Fibroblast of skin of left biceps (primary cell): ENCODE results near the gene DENND5A.
"Not testable (repeated sequence)": the region's sequence is repeated elsewhere in the genome, so short reads cannot be mapped to it uniquely, and the experiment has no call there.

ENCODE experiments used
- DNase-seq, 2 experiments: peaks; one replicate each; pipeline ENCODE4 v3.0.0-alpha.2; 2013; ENCODE audit warnings: low read depth in 2 of 2

The DENND5A gene

GRCh38 chr11:9138612-9139579 lies 126.3 kb downstream of the DENND5A start:
- DNase-seq, result peak; percentile 26 to 36

GRCh38 chr11:9138133-9138453 lies 127.1 kb downstream of the DENND5A start:
- no peak for DNase-seq

GRCh38 chr11:9137293-9138132 lies 127.6 kb downstream of the DENND5A start:
- no peak for DNase-seq

- no peak for DNase-seq
These were observed 128.4 kb downstream of the DENND5A start for GRCh38 chr11:9136741-9137140.

DNA sequence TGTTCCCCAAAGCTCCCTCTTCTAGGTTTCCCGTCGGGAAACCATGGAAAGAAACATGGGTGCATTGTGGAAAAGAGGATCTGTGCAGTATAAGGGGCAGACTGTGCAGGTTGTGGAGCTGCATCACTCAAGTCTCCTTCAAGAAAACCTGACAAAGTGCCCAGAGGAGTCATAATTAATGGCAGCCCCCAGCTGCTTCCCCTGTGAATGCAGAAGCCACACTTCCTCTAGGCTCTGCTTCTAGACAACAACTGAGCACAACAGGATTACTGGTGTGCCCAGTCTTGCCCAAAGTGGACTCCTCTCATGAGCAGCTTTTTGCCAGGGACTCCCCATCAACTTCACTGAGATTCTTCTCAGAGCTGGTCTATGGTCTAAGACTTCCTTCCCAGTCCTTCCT lies 131.2 kb downstream of the DENND5A start:
- no peak for DNase-seq

- no peak for DNase-seq
These were observed 132.8 kb downstream of the DENND5A start for GRCh38 chr11:9132203-9132878.

DNA sequence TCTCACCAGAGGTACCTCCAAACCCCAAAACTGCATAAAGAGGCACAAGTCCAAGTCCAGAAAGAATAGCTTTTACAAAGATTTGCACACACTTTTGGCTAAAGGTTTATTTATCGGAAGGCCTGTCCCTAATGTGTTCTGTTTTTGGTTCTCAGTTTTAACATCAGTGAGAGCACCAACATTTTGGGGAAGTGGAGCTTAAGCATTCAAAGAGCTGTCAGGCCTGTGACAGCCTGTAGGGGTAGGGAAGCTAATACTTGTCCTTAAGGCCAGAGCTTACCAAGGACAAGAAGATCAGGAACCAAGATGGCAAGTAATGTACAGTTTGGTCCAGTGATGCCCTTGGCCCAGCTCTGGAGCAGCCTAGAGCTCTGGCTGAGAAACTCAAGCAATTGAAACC lies 134.9 kb downstream of the DENND5A start:
- DNase-seq, result no peak

DNA sequence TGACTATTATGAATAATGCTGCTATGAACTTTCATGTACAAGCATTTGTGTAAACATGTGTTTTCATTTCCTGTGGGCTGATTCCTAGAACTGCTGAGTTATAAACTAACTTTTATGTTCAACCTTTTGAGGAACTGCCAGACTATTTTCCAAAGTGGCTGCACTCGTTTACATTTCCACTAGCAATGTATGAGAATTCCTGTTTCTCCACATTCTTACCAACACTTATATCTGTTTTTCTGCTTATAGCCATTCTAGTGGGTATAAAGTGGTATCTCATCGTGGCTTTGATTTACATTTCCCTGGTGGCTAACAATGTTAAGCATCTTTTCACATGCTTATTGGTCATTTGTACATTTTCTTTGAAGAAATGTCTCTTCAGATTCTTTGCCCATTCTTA lies 138.5 kb downstream of the DENND5A start:
- DNase-seq, result no peak

GRCh38 chr11:9125185-9125886 lies 139.8 kb downstream of the DENND5A start:
- no peak for DNase-seq

- no peak for DNase-seq
These were observed 141.4 kb downstream of the DENND5A start for GRCh38 chr11:9123595-9124304.

DNA sequence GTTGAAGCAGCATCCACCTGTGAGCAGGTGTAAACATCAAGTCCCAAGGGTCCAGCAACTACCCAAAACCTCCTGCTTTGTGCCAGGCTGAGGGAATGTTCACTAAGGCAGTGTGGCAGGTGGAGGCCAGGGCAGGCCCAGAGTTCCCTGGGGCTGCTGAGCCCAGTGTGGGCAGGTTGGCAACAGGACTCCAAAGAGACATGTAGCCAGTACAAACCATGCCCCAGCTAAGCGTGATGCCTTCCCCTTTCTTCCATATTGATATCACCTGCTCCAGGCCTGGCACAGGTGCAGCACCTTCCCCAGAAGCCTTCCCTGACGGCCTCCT lies 143.7 kb downstream of the DENND5A start:
- no peak for DNase-seq

- no peak for DNase-seq
These were observed 144.3 kb downstream of the DENND5A start for GRCh38 chr11:9120664-9121468.

DNA sequence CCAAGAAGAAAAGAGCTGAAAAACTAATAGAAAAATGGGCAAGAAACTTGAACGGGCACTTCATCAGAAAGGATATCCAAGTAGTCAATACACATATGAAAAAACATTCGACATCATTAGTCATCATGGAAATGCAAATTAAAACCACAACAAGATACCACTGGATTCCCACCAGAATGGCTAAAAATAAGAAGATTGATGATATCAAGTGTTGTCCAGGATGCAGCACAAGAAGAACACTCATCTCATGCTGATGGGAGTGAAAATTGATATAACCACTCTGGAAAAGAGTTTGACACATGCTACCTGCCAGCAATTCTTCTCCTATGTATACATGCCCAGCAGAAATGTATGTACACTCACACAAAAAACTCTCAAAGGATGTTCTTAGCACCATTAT lies 146.9 kb downstream of the DENND5A start:
- DNase-seq, result no peak

DNA sequence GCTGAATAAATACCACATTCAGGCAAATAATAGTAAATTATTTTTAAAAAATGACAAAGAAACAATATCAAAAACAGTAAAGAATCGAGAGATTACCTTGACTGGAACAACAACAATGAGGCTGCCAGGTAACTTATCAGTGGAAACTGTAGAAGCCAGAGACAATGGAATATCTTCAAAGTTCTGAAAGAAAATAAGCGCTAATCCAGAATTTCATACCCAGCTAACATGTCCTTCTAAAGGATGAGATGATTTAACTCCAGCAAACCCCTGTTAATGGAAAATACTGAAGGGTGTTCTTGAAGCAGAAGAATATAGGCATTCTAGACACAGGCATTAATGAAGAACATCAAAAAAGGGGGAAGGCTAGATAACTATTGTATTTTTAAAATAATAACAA lies 153.1 kb downstream of the DENND5A start:
- DNase-seq, result no peak

DNA sequence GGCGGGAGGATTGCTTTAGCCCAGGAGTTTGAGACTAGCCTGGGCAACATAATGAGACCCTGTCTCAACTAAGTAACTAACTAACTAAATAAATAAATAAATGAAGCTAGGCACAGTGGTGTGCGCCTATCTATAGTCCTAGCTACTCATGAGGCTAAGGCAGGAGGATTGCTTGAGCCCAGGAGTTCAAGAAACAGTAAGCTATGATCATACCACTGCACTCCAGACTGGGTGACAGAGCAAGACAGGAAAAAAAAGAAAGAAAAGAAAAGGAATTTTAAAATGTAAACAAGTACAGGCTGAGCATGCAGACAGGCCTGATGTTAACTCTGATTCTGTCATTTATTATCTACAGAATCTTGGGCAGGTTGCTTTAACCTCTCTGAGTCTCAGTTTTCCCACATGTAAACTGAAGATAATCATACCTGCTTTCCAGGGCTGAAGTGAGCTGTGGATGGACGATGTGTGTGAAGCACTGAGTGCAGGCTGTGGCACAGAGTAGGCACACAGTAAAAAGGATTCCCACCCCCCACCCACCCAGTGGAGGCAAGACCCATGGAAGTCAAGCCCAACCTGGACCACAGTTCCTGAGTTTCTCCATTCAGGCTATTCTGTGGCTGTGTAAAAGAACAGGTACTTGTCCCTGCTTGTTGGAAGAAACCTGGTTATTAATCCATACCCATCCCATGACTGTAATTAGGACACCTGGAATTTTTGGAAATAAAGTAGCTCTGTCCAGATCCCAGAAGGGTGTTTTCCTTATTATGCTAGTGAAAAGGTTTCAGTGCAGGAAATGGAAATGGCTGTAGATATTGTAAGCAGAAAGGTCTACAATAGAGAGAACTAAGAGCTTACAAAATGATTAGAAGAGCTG lies 155.1 kb downstream of the DENND5A start:
- no peak for DNase-seq

- no peak for DNase-seq
These were observed 160.6 kb downstream of the DENND5A start for GRCh38 chr11:9104580-9104979.

DNA sequence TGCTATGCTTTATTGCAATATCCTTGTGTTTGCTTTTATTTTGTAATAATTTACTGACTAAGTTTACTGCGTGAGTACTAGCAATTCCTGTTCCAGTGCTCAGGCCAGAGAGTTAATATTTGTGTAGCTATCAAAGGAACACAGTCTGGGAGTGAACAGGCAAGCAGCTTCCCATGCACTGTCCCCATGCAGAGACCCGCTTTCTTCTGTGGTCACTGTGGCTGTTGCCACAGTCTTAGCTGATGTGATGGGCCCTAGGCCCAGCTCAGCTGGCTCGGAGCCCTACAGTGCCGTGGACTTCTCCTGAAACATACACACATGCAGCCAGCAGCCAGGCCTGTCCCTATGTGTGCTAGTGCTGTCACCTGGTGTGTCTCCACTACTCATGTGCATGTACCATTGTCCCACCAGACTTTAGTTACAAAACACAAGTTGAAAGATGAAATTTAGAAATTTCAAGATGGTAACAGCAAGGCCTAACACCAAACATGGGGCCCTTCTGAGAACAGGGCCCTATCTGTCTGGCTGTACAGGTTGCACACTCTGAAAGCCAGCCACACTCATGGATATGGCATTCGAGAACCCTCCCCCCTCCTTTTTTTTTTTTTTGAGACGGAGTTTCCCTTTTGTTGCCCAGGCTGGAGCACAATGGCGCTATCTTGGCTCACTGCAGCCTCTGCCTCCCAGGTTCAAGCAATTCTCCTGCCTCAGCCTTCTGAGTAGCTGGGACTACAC lies 161.4 kb downstream of the DENND5A start:
- no peak for DNase-seq

DNA sequence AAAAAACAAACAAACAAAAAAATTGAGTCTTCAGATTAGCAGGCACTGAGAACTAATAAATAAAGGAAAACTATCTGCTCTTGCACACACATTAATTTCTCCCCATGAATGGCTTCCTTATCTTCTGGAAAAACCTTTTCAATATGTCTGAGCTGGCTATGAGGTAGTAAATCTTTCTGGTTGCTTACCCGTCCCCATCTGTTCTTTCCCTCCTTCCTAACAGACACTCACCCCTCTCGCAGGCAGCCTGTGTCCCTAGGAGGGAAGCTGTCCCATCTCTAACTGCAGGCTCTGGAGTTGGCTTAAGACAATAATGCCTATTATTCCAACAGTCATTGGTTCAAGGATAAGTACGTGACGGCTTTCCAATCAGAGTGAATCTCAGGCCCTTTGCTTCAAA lies 165.5 kb downstream of the DENND5A start:
- DNase-seq, result no peak

- not testable (repeated sequence) for DNase-seq
These were observed 166.7 kb downstream of the DENND5A start for GRCh38 chr11:9098455-9098854.
